Naive thymus-derived CD8-positive, alpha-beta T cell (primary cell): ENCODE results near the gene FOXN1. TPM values are rescaled to one million over a fixed set of nuclear protein-coding genes. Genes with fewer than 3 reads are reported as not detected.
A peak's percentile ranks its signal among the peaks of the same experiment; 100 is the strongest.

Experiments used
- ATAC-seq, 2 donors: fragments of 150-1000 bp; cut with Tn5 transposase in 1 of 2; sonication (Bioruptor Pico), chemical (Tn5 transposase) in 1 of 2; 1 replicate in 1 of 2; 2 replicates in 1 of 2; pipeline ENCODE4 v1.10.0; 2021; ENCODE audit warnings: mild to moderate bottlenecking in 2 of 2, moderate library complexity in 2 of 2
- POLR2A ChIA-PET: fragments of 350-600 bp; sonication (Branson Sonifier 250); formaldehyde crosslinking; loops from one replicate; lab custom pipeline; 2021; ENCODE audit warnings: antibody characterized with exemption; lab: Charles Lee
- DNase-seq, 10 donors: peaks; one replicate each; pipeline versions ENCODE4 v3.0.0 to v3.0.0-alpha.2; 2020 to 2022
- H3K27ac Mint-ChIP-seq, 10 donors: one replicate each; pipeline ENCODE4 v1.8.0; 2020 to 2022; ENCODE audit warnings: mild to moderate bottlenecking in 10 of 10, mixed read lengths in 10 of 10, moderate library complexity in 4 of 10, inconsistent platforms in 1 of 10
- H3K27me3 Mint-ChIP-seq, 5 donors: one replicate each; pipeline ENCODE4 v1.8.0; 2021 to 2022; ENCODE audit warnings: mixed read lengths in 5 of 5
- H3K36me3 Mint-ChIP-seq, 3 donors: one replicate each; pipeline ENCODE4 v1.8.0; 2020 to 2022; ENCODE audit warnings: mixed read lengths in 3 of 3, mild to moderate bottlenecking in 2 of 3, inconsistent platforms in 1 of 3
- H3K4me1 Mint-ChIP-seq, 4 donors: one replicate each; pipeline ENCODE4 v1.8.0; 2021 to 2022; ENCODE audit warnings: mixed read lengths in 4 of 4
- H3K4me3 Mint-ChIP-seq, 10 donors: one replicate each; pipeline ENCODE4 v1.8.0; 2020 to 2022; ENCODE audit warnings: mild to moderate bottlenecking in 10 of 10, mixed read lengths in 10 of 10, moderate library complexity in 6 of 10, inconsistent platforms in 1 of 10
- H3K9me3 Mint-ChIP-seq, 9 donors: one replicate each; pipeline ENCODE4 v1.8.0; 2020 to 2022; ENCODE audit warnings: mixed read lengths in 9 of 9, mild to moderate bottlenecking in 3 of 9, inconsistent platforms in 1 of 9, moderate library complexity in 1 of 9
- polyA plus RNA-seq, 3 donors: library from polyadenylated mRNA; unstranded; fragments of 300-500 nt; fragmentation: Illumina TruSeq; gene quantifications; one replicate each; pipeline ENCODE4 v1.2.3, GENCODE V29; 2021
- total RNA-seq, 8 experiments: library from RNA in 2 of 8; stranded (reverse) in 2 of 8; gene quantifications; one replicate each; pipeline ENCODE4 v1.2.3 and lab custom pipeline; 2021 to 2026

Gene FOXN1
- total and polyA plus RNA-seq, 5 experiments from 2014 or later = not detected

GRCh38 chr17:28577466-28577824 is 71.3 kb downstream of the FOXN1 start:
- POLR2A ChIA-PET = interaction anchor here (0.7 to 9.0 kb wide), 9 partner anchors 11 to 142 kb away, joined by 3 to 81 read pairs (median 5); partner anchors contain the start of genes BLTP2, PROCA1, RPL23A and SDF2
- Mint-ChIP-seq H3K27ac (peak overlapping the region in 4 of 10 donors; percentile 43 to 95 (median 94)), H3K27me3 (no peaks in the 10 kb centered on the region), H3K36me3 (no peaks in the 10 kb centered on the region), H3K9me3 (no peaks in the 10 kb centered on the region), H3K4me1 (peaks cover 20 to 38% (median 26%) of the 10 kb centered on the region in 4 donors), H3K4me3 (peak overlapping the region in 7 of 10 donors; percentile 77 to 90 (median 86))
- DNase-seq (no peak), ATAC-seq (no peak)

- H3K9me3 Mint-ChIP-seq = no peaks in the 10 kb centered on the region
- H3K36me3 Mint-ChIP-seq = no peaks in the 10 kb centered on the region
- ATAC-seq = no peak
- POLR2A ChIA-PET = interaction anchor here (1.1 to 4.3 kb wide), 2 partner anchors 20 to 29 kb away, joined by 4 to 42 read pairs; partner anchors contain the start of gene SPAG5
- H3K4me3 Mint-ChIP-seq = peak overlapping the region in 1 of 10 donors; percentile 18
- H3K4me1 Mint-ChIP-seq = peaks cover 14 to 28% (median 17%) of the 10 kb centered on the region in 4 donors
- H3K27ac Mint-ChIP-seq = no peak overlapping the region
- no peak for DNase-seq
- no peaks in the 10 kb centered on the region for H3K27me3 Mint-ChIP-seq
Measured at GRCh38 chr17:28578246-28579195, 72.4 kb downstream of the FOXN1 start.

- H3K27ac Mint-ChIP-seq = no peak overlapping the region
- DNase-seq = no peak
- H3K27me3 Mint-ChIP-seq = no peaks in the 10 kb centered on the region
- H3K36me3 Mint-ChIP-seq = no peaks in the 10 kb centered on the region
- peaks cover 11 to 22% (median 17%) of the 10 kb centered on the region in 4 donors for H3K4me1 Mint-ChIP-seq
- POLR2A ChIA-PET = interaction anchor here (0.6 to 4.3 kb wide), 2 partner anchors 19 to 28 kb away, joined by 5 to 42 read pairs; partner anchors contain the start of gene SPAG5
- no peaks in the 10 kb centered on the region for H3K9me3 Mint-ChIP-seq
- no peak overlapping the region for H3K4me3 Mint-ChIP-seq
- no peak for ATAC-seq
Measured at GRCh38 chr17:28579526-28579925, 73.4 kb downstream of the FOXN1 start.

GRCh38 chr17:28580959-28581358 is 74.8 kb downstream of the FOXN1 start:
- Mint-ChIP-seq H3K4me3 (no peak overlapping the region), H3K27me3 (no peaks in the 10 kb centered on the region), H3K36me3 (peaks cover 0 to 3% (median 3%) of the 10 kb centered on the region in 3 donors), H3K9me3 (no peaks in the 10 kb centered on the region), H3K4me1 (peaks cover 9 to 13% (median 12%) of the 10 kb centered on the region in 4 donors), H3K27ac (no peak overlapping the region)
- POLR2A ChIA-PET = interaction anchor here (0.9 kb wide), 1 partner anchor 9 kb away, joined by 3 read pairs; the partner anchor contains the start of gene PIGS
- ATAC-seq = no peak
- DNase-seq = no peak

DNA sequence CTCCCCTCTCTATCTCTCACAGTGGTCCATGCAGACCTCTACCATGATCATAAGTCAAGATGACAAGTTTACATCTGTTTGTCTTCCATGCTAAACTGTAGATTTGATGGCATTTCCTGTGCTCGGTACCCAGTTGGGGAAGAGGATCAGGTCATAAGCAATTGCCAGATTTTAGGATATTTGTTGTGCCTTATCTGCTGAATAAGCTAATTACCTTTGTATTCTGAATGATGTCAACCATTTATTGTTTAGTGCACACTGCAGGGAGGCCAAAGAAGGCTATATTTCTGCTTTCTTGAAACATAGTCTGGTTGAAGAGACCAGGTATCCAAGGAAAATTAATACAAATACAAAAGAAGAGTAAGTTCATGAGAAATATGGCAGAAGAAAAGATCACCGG is 76.4 kb downstream of the FOXN1 start:
- ATAC-seq = no peak
- POLR2A ChIA-PET = interaction anchor here (1.4 kb wide), 1 partner anchor 17 kb away, joined by 3 read pairs; the partner anchor contains the start of gene SPAG5
- no peaks in the 10 kb centered on the region for H3K4me1 Mint-ChIP-seq
- no peak for DNase-seq
- no peaks in the 10 kb centered on the region for H3K9me3 Mint-ChIP-seq
- H3K4me3 Mint-ChIP-seq = no peak overlapping the region
- no peak overlapping the region for H3K27ac Mint-ChIP-seq
- H3K27me3 Mint-ChIP-seq = no peaks in the 10 kb centered on the region
- peaks cover 0 to 6% (median 4%) of the 10 kb centered on the region in 3 donors for H3K36me3 Mint-ChIP-seq

- H3K36me3 Mint-ChIP-seq = peaks cover 0 to 6% (median 4%) of the 10 kb centered on the region in 3 donors
- H3K27me3 Mint-ChIP-seq = no peaks in the 10 kb centered on the region
- H3K4me1 Mint-ChIP-seq = no peaks in the 10 kb centered on the region
- H3K4me3 Mint-ChIP-seq = no peak overlapping the region
- no peak overlapping the region for H3K27ac Mint-ChIP-seq
- DNase-seq (no peak), ATAC-seq (no peak)
- POLR2A ChIA-PET = no interaction called here
- no peaks in the 10 kb centered on the region for H3K9me3 Mint-ChIP-seq
Measured at GRCh38 chr17:28584434-28584833, 78.3 kb downstream of the FOXN1 start.

- no peak for ATAC-seq
- peaks cover 0 to 6% (median 6%) of the 10 kb centered on the region in 3 donors for H3K36me3 Mint-ChIP-seq
- no peaks in the 10 kb centered on the region for H3K27me3 Mint-ChIP-seq
- no peaks in the 10 kb centered on the region for H3K4me1 Mint-ChIP-seq
- no peak overlapping the region for H3K4me3 Mint-ChIP-seq
- H3K9me3 Mint-ChIP-seq = no peaks in the 10 kb centered on the region
- H3K27ac Mint-ChIP-seq = no peak overlapping the region
- no peak for DNase-seq
- POLR2A ChIA-PET = interaction anchor here (0.7 kb wide), 1 partner anchor 34 kb away, joined by 3 read pairs; no protein-coding TSS in a partner anchor
Measured at GRCh38 chr17:28585851-28586250, 79.7 kb downstream of the FOXN1 start.

Other genes starting within 250 kb of the FOXN1 start
- 1 to 10 TPM; 5.9 to 6.2 TPM for gene TMEM97, start 187.1 kb upstream of the FOXN1 start, total RNA-seq
- gene TMEM97, start 187.1 kb upstream of the FOXN1 start, polyA plus RNA-seq = 10 to 100 TPM in 1 of 3 donors, 1 to 10 TPM in 2; 7.1 to 10.1 (median 9.3) TPM
- gene IFT20, start 170.9 kb upstream of the FOXN1 start, total RNA-seq = 10 to 100 TPM; 32.0 to 38.0 TPM
- 10 to 100 TPM; 44.1 to 56.6 (median 54.0) TPM for gene IFT20, start 170.9 kb upstream of the FOXN1 start, polyA plus RNA-seq
- 10 to 100 TPM; 20.6 to 23.7 TPM for gene TNFAIP1, start 170.6 kb upstream of the FOXN1 start, total RNA-seq
- gene TNFAIP1, start 170.6 kb upstream of the FOXN1 start, polyA plus RNA-seq = 1 to 10 TPM; 5.6 to 9.4 (median 7.1) TPM
- 10 to 100 TPM; 35.4 to 37.5 TPM for gene POLDIP2, start 148.8 kb upstream of the FOXN1 start, total RNA-seq
- gene POLDIP2, start 148.8 kb upstream of the FOXN1 start, polyA plus RNA-seq = 10 to 100 TPM; 81.3 to 90.3 (median 85.6) TPM
- not detected for gene SEBOX, start 141.1 kb upstream of the FOXN1 start, total RNA-seq
- gene SEBOX, start 141.1 kb upstream of the FOXN1 start, polyA plus RNA-seq = not detected
- gene VTN, start 136.0 kb upstream of the FOXN1 start, total RNA-seq = under 1 TPM in 1 of 2 experiments, not detected in 1; 0.26 TPM
- gene VTN, start 136.0 kb upstream of the FOXN1 start, polyA plus RNA-seq = not detected
- gene SARM1, start 134.7 kb upstream of the FOXN1 start, total RNA-seq = 10 to 100 TPM; 31.9 to 33.2 TPM
- 1 to 10 TPM; 5.3 to 8.4 (median 7.0) TPM for gene SARM1, start 134.7 kb upstream of the FOXN1 start, polyA plus RNA-seq
- gene SLC46A1, start 100.1 kb upstream of the FOXN1 start, total RNA-seq = 1 to 10 TPM; 3.2 to 3.8 TPM
- 1 to 10 TPM; 1.0 to 2.7 (median 1.9) TPM for gene SLC46A1, start 100.1 kb upstream of the FOXN1 start, polyA plus RNA-seq
- not detected for gene SLC13A2, start 32.7 kb upstream of the FOXN1 start, total RNA-seq
- gene SLC13A2, start 32.7 kb upstream of the FOXN1 start, polyA plus RNA-seq = not detected
- gene UNC119, start 46.3 kb downstream of the FOXN1 start, total RNA-seq = 10 to 100 TPM; 36.6 to 43.8 TPM
- gene UNC119, start 46.3 kb downstream of the FOXN1 start, polyA plus RNA-seq = 10 to 100 TPM; 18.4 to 27.1 (median 26.6) TPM
- gene PIGS, start 65.2 kb downstream of the FOXN1 start, total RNA-seq = 10 to 100 TPM; 51.3 to 51.4 TPM
- 10 to 100 TPM; 36.7 to 48.1 (median 42.0) TPM for gene PIGS, start 65.2 kb downstream of the FOXN1 start, polyA plus RNA-seq
- 10 to 100 TPM; 36.1 to 37.5 TPM for gene ALDOC, start 70.5 kb downstream of the FOXN1 start, total RNA-seq
- gene ALDOC, start 70.5 kb downstream of the FOXN1 start, polyA plus RNA-seq = 10 to 100 TPM; 65.3 to 86.7 (median 78.9) TPM
- 10 to 100 TPM; 10.6 to 11.2 TPM for gene SPAG5, start 92.7 kb downstream of the FOXN1 start, total RNA-seq
- gene SPAG5, start 92.7 kb downstream of the FOXN1 start, polyA plus RNA-seq = 1 to 10 TPM in 1 of 3 donors, under 1 TPM in 2; 0.40 to 2.7 (median 0.81) TPM
- 10 to 100 TPM; 27.3 to 28.9 TPM for gene RSKR, start 107.8 kb downstream of the FOXN1 start, total RNA-seq
- gene RSKR, start 107.8 kb downstream of the FOXN1 start, polyA plus RNA-seq = under 1 TPM; 0.11 to 0.75 (median 0.24) TPM
- 100 to 1,000 TPM; 137 to 149 TPM for gene BLTP2, start 138.8 kb downstream of the FOXN1 start, total RNA-seq
- 10 to 100 TPM; 36.0 to 51.7 (median 36.1) TPM for gene BLTP2, start 138.8 kb downstream of the FOXN1 start, polyA plus RNA-seq
- 10 to 100 TPM; 38.4 to 40.0 TPM for gene SDF2, start 155.6 kb downstream of the FOXN1 start, total RNA-seq
- 10 to 100 TPM; 55.8 to 76.3 (median 59.0) TPM for gene SDF2, start 155.6 kb downstream of the FOXN1 start, polyA plus RNA-seq
- gene SUPT6H, start 155.9 kb downstream of the FOXN1 start, total RNA-seq = 100 to 1,000 TPM in 1 of 2 experiments, 10 to 100 TPM in 1; 88.1 to 105 TPM
- 10 to 100 TPM in 1 of 3 donors, 1 to 10 TPM in 2; 7.4 to 22.0 (median 10.0) TPM for gene SUPT6H, start 155.9 kb downstream of the FOXN1 start, polyA plus RNA-seq
- 10 to 100 TPM; 16.7 to 17.3 TPM for gene PROCA1, start 205.5 kb downstream of the FOXN1 start, total RNA-seq
- 1 to 10 TPM in 1 of 3 donors, under 1 TPM in 2; 0.16 to 2.0 (median 0.20) TPM for gene PROCA1, start 205.5 kb downstream of the FOXN1 start, polyA plus RNA-seq
- 1 to 10 TPM; 5.0 to 5.7 TPM for gene RAB34, start 211.5 kb downstream of the FOXN1 start, total RNA-seq
- 10 to 100 TPM in 1 of 3 donors, 1 to 10 TPM in 2; 3.3 to 10.2 (median 7.7) TPM for gene RAB34, start 211.5 kb downstream of the FOXN1 start, polyA plus RNA-seq
- 1,000 to 10,000 TPM; 3,189 to 3,253 TPM for gene RPL23A, start 213.6 kb downstream of the FOXN1 start, total RNA-seq
- gene RPL23A, start 213.6 kb downstream of the FOXN1 start, polyA plus RNA-seq = 1,000 to 10,000 TPM; 6,432 to 6,679 (median 6,593) TPM
- under 1 TPM in 1 of 2 experiments, not detected in 1; 0.88 TPM for gene TLCD1, start 219.9 kb downstream of the FOXN1 start, total RNA-seq
- gene TLCD1, start 219.9 kb downstream of the FOXN1 start, polyA plus RNA-seq = under 1 TPM in 1 of 3 donors, not detected in 2; 0.22 TPM
- gene NEK8, start 222.4 kb downstream of the FOXN1 start, total RNA-seq = 10 to 100 TPM; 12.8 to 15.1 TPM
- gene NEK8, start 222.4 kb downstream of the FOXN1 start, polyA plus RNA-seq = 1 to 10 TPM; 3.2 to 4.0 (median 3.4) TPM
- 10 to 100 TPM; 32.3 to 36.2 TPM for gene TRAF4, start 237.7 kb downstream of the FOXN1 start, total RNA-seq
- 1 to 10 TPM in 2 of 3 donors, under 1 TPM in 1; 0.99 to 1.3 (median 1.0) TPM for gene TRAF4, start 237.7 kb downstream of the FOXN1 start, polyA plus RNA-seq